Esophagus muscularis mucosa (tissue), 4 donors: ENCODE results near the gene C1QC. TPM values are rescaled to one million over a fixed set of nuclear protein-coding genes. Genes with fewer than 3 reads are reported as not detected.

Source experiments
- DNase-seq: peaks from one replicate; pipeline ENCODE4 v3.0.0-alpha.2; 2017; ENCODE audit errors: extremely low spot score
- H3K27ac ChIP-seq, 4 donors: fragments of 200-600 bp; sonication (generic); replicated peaks in 1 of 4; 1 replicate in 3 of 4; 2 replicates in 1 of 4; pipeline ENCODE4 v1.5.1; 2016 to 2019; ENCODE audit warnings: mild to moderate bottlenecking in 1 of 4
- H3K27me3 ChIP-seq, 4 donors: fragments of 200-600 bp; sonication (generic); one replicate each; pipeline versions ENCODE4 v1.5.1 to v1.6.0; 2016 to 2019
- H3K36me3 ChIP-seq, 4 donors: fragments of 200-600 bp; sonication (generic); one replicate each; pipeline ENCODE4 v1.5.1; 2016 to 2019
- H3K4me1 ChIP-seq, 4 donors: fragments of 200-600 bp; sonication (generic); one replicate each; pipeline ENCODE4 v1.5.1; 2016 to 2019
- H3K4me3 ChIP-seq, 4 donors: fragments of 200-600 bp; sonication (generic); 1 replicate in 2 of 4; 2 replicates in 2 of 4; pipeline ENCODE4 v1.5.1; 2016 to 2019; ENCODE audit warnings: mild to moderate bottlenecking in 4 of 4, moderate library complexity in 1 of 4
- H3K9me3 ChIP-seq, 4 donors: fragments of 200-600 bp; sonication (generic); 1 replicate in 3 of 4; 2 replicates in 1 of 4; pipeline ENCODE4 v1.5.1; 2016 to 2019
- EP300 ChIP-seq: sonication (generic); formaldehyde crosslinking; IDR thresholded peaks from one replicate; pipeline ENCODE4 v1.6.1; 2017; ENCODE audit warnings: antibody characterized with exemption
- POLR2A ChIP-seq: fragments of 450-650 bp; IDR thresholded peaks from one replicate; pipeline ENCODE4 v1.6.1; 2017; ENCODE audit warnings: antibody characterized with exemption, moderate library complexity, mild to moderate bottlenecking, low read depth
- POLR2AphosphoS5 ChIP-seq, 2 donors: sonication (generic); formaldehyde crosslinking; IDR thresholded peaks; one replicate each; pipeline ENCODE4 v1.6.1; 2017; ENCODE audit warnings: antibody characterized with exemption in 2 of 2
- WGBS: methylation state at CpG from one replicate; pipeline ENCODE4 v1.1.5; 2018; 5-methylcytosine and 5-hydroxymethylcytosine counted together
- intact Hi-C: fragments of 100-400 bp; cut with DNase I; formaldehyde crosslinking; loops from one replicate; pipeline ENCODE4 v1.15.1; 2023
- total RNA-seq, 4 donors: library from RNA; depleted of rRNA; stranded (reverse); fragments of >200 nt; gene quantifications; one replicate each; pipeline versions ENCODE4 v1.1.0 to v1.2.1, GENCODE V29; 2016
- TF ChIP-seq, protein P1 (sequence below), 3 experiments: fragments of 200-600 bp in 2 of 3; fragments of 450-650 bp in 1 of 3; sonication (generic) in 2 of 3; IDR thresholded peaks; one replicate each; pipeline ENCODE4 v1.5.1; 2017 to 2019; ENCODE audit warnings: antibody characterized with exemption in 3 of 3, mild to moderate bottlenecking in 2 of 3, moderate library complexity in 1 of 3

Gene C1QC
- total RNA-seq, 4 donors from 2014 or later = 171 to 311 (median 181) TPM

DNA sequence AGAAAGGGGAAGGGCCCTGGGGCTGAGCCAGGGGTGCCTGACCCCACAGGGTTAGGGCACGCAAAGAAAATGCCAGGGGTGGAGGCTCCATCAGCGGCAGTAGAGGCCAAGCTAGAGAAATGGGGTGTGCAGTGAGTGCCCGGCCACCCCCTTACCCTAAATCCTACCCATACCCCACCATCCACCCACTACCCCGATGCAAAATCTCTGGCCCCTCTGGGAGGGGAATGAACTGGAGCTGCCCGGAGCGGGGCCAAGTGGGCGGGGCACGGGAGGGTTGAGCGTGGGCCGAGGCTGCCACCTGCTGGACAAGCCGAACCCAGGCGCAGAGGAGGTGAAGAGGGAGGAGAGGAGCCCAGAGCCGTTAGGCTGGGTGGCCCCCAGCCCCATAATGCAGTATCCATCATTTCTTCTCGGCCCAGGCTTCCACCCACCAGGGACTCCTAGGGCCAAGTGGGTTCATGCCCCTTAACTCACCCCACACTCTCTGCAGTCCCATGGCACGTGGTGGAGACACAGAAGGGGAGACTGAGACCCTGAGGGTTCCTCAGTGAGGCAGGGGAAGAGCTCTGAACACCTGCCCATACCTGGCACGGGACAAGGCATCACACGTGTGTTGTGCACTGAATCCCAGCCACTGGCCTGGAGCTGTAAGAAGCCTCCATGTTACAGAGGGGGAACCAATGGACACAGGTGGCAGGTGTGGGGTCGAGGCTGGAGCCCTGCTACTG, 1.4 kb upstream of the C1QC start:
- DNase-seq = peak; percentile 96
- TF ChIP-seq POLR2AphosphoS5 (IDR thresholded peaks at IDR 0.05) (peak in 1 of 2 donors; percentile 39), POLR2A (no peak)
- TF ChIP-seq, protein P1, sequence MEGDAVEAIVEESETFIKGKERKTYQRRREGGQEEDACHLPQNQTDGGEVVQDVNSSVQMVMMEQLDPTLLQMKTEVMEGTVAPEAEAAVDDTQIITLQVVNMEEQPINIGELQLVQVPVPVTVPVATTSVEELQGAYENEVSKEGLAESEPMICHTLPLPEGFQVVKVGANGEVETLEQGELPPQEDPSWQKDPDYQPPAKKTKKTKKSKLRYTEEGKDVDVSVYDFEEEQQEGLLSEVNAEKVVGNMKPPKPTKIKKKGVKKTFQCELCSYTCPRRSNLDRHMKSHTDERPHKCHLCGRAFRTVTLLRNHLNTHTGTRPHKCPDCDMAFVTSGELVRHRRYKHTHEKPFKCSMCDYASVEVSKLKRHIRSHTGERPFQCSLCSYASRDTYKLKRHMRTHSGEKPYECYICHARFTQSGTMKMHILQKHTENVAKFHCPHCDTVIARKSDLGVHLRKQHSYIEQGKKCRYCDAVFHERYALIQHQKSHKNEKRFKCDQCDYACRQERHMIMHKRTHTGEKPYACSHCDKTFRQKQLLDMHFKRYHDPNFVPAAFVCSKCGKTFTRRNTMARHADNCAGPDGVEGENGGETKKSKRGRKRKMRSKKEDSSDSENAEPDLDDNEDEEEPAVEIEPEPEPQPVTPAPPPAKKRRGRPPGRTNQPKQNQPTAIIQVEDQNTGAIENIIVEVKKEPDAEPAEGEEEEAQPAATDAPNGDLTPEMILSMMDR (IDR thresholded peaks at IDR 0.05) = peak; percentile 87 to 97 (median 95)
- Histone ChIP-seq H3K4me1 (peaks cover 0 to 11% (median 7%) of the 10 kb centered on the region in 4 donors), H3K4me3 (peak overlapping the region in 1 of 4 donors; percentile 32), H3K36me3 (no peaks in the 10 kb centered on the region), H3K27ac (no peak overlapping the region), H3K9me3 (no peaks in the 10 kb centered on the region), H3K27me3 (peaks cover 0 to 46% (median 0%) of the 10 kb centered on the region in 4 donors)
- intact Hi-C loops = loop anchor here (1.0 to 10.0 kb wide), 2 partner anchors 222 to 537 kb away; no protein-coding TSS in a partner anchor
- 20% methylated on average over 13 of the region's 18 CpGs for WGBS

DNA sequence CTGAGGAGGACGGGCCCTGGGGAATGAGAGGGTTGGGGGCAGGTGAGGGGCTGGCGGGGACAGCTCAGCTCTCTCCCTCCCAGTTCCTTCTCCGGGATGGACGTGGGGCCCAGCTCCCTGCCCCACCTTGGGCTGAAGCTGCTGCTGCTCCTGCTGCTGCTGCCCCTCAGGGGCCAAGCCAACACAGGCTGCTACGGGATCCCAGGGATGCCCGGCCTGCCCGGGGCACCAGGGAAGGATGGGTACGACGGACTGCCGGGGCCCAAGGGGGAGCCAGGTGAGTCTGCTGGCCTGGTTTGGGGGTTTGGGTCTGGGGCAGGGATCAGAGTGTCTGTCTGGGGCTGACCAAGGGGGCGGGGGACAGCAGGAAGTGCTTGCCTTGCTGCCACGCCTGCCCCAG, 495 bp downstream of the C1QC start:
- intact Hi-C loops = loop anchor here (10.0 kb wide), 1 partner anchor 539 kb away; no protein-coding TSS in a partner anchor
- peak overlapping the region in 3 of 4 donors; percentile 34 to 64 (median 46) for H3K27ac ChIP-seq
- DNase-seq = no peak
- peak overlapping the region; percentile 33 to 47 (median 34) for H3K4me3 ChIP-seq
- TF ChIP-seq, protein P1 (IDR thresholded peaks at IDR 0.05) = no peak
- TF ChIP-seq EP300 = no peak
- TF ChIP-seq POLR2AphosphoS5 (IDR thresholded peaks at IDR 0.05) = no peak
- TF ChIP-seq POLR2A = no peak
- peaks cover 0 to 32% (median 0%) of the 10 kb centered on the region in 4 donors for H3K27me3 ChIP-seq
- no peaks in the 10 kb centered on the region for H3K9me3 ChIP-seq
- H3K4me1 ChIP-seq = peaks cover 0 to 11% (median 7%) of the 10 kb centered on the region in 4 donors
- no peaks in the 10 kb centered on the region for H3K36me3 ChIP-seq
- WGBS = 78% methylated on average over 12 of the region's 12 CpGs

DNA sequence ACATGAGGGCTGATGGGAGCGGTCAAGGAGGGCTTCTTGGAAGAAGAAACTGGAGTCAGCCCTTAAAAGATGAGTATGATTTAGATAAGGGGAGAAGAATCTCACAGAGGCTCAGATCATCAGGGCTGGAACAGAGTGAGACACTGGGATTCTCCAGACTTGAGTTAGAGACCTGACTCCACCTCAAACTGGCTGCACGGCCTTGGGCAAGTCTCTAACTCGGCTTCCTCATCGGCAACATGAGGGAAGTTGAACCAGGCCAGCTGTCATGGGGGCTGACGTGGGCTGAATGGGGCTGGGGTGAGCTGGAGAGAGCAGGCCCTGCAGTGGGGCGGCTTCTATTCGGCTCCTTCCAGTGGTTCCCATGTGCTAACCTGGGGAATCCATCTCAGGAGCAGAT, 2.5 kb downstream of the C1QC start:
- TF ChIP-seq POLR2AphosphoS5 (IDR thresholded peaks at IDR 0.05) (peak in 1 of 2 donors; percentile 26), EP300 (no peak)
- TF ChIP-seq, protein P1 (IDR thresholded peaks at IDR 0.05) = no peak
- H3K4me3 ChIP-seq = peak overlapping the region in 2 of 4 donors; percentile 33 to 47
- intact Hi-C loops = loop anchor here (10.0 kb wide), 1 partner anchor 541 kb away; no protein-coding TSS in a partner anchor
- peaks cover 0 to 23% (median 0%) of the 10 kb centered on the region in 4 donors for H3K27me3 ChIP-seq
- WGBS = 70% methylated on average over 7 of the region's 7 CpGs
- peaks cover 0 to 11% (median 7%) of the 10 kb centered on the region in 4 donors for H3K4me1 ChIP-seq
- no peaks in the 10 kb centered on the region for H3K36me3 ChIP-seq
- no peak for DNase-seq
- H3K27ac ChIP-seq = no peak overlapping the region
- no peaks in the 10 kb centered on the region for H3K9me3 ChIP-seq

DNA sequence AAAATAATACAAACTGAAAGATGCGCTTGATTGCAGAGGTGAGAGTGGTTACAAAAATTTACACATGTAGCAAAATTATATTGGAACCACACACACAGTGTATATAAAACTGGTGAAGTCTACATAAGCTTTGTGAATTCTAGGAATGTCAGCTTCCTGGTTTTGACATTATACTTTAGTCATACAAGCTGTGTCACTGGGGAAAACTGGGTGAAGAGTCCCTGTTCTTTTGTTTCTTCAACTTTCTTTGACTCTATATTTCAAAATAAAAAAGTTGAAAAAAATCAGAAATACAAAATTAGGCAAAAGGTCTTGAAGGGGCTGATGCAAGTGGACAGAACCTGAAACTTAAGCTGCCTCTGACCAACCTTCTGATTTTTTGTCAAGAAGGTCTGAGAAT, 3.0 kb downstream of the C1QC start:
- Histone ChIP-seq H3K9me3 (no peaks in the 10 kb centered on the region), H3K4me3 (peak overlapping the region in 1 of 4 donors; percentile 20), H3K4me1 (peaks cover 0 to 11% (median 7%) of the 10 kb centered on the region in 4 donors), H3K27ac (no peak overlapping the region), H3K36me3 (no peaks in the 10 kb centered on the region), H3K27me3 (peaks cover 0 to 24% (median 0%) of the 10 kb centered on the region in 4 donors)
- intact Hi-C loops = loop anchor here (10.0 kb wide), 1 partner anchor 542 kb away; no protein-coding TSS in a partner anchor
- DNase-seq = no peak
- TF ChIP-seq EP300 = no peak
- TF ChIP-seq, protein P1 (IDR thresholded peaks at IDR 0.05) = no peak
- TF ChIP-seq POLR2AphosphoS5 (IDR thresholded peaks at IDR 0.05) = no peak
- 4% methylated on average over 1 of the region's 1 CpG for WGBS
